ENCODE results near the gene HIVEP3.

HIVEP3 gene

DNA sequence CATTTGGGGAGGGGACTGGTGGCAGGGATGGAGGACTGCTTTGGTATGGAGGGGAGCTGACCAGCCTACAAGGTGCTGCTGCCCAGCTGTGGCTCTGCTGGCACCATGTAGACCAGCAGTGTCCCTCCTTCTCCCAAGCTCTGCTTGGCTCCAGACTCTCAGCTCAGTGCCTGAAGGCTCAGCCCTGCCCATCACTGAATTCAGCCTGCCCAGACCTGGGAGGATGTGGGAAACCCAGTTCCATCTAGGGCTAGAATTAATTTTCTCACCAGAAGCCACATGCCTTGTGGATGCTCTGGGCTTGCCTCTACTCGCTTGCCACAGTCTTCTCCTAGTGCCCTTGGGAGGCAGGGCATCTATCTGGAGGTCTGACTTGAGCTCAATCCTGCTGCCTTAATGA lies 239.2 kb downstream of the HIVEP3 start:
- ChIA-PET CTCF (interaction anchor here (1.7 kb wide), 1 partner anchor 29 kb away, joined by 11 read pairs; no protein-coding TSS in a partner anchor), POLR2A (no interaction called here)
- H3K27me3 ChIP-seq (replicated peaks in 2 of 5; ENCODE audit: control insufficient read depth in 4 of 5, insufficient read depth in 5 of 5, low read length in 4 of 5) = no peaks in the 10 kb centered on the region
- DNase-seq = no peak
- no peak overlapping the region for H3K27ac ChIP-seq (ENCODE audit: insufficient read depth in 1 of 2, low read depth in 1 of 2, low read length in 2 of 2, poor library complexity in 1 of 2, severe bottlenecking in 2 of 2)
- no peak overlapping the region for H3K4me3 ChIP-seq (ENCODE audit: control insufficient read depth in 1 of 7, extremely low read depth in 1 of 7, insufficient read depth in 4 of 7, low read depth in 2 of 7, low read length in 6 of 7)
- peaks cover 10 to 25% (median 20%) of the 10 kb centered on the region in 4 experiments for H3K4me1 ChIP-seq (ENCODE audit: control extremely low read depth in 1 of 4, control insufficient read depth in 4 of 4, insufficient read depth in 4 of 4, low read length in 3 of 4)
- no peaks in the 10 kb centered on the region for H3K9me3 ChIP-seq (ENCODE audit: control extremely low read depth in 1 of 5, control insufficient read depth in 4 of 5, insufficient read depth in 2 of 5, low read depth in 1 of 5, low read length in 4 of 5)
- WGBS (ENCODE audit: insufficient coverage) = 100% methylated on average over 1 of the region's 1 CpG
- H3K36me3 ChIP-seq (ENCODE audit: control insufficient read depth in 4 of 4, insufficient read depth in 4 of 4, low read length in 3 of 4) = no peaks in the 10 kb centered on the region

DNA sequence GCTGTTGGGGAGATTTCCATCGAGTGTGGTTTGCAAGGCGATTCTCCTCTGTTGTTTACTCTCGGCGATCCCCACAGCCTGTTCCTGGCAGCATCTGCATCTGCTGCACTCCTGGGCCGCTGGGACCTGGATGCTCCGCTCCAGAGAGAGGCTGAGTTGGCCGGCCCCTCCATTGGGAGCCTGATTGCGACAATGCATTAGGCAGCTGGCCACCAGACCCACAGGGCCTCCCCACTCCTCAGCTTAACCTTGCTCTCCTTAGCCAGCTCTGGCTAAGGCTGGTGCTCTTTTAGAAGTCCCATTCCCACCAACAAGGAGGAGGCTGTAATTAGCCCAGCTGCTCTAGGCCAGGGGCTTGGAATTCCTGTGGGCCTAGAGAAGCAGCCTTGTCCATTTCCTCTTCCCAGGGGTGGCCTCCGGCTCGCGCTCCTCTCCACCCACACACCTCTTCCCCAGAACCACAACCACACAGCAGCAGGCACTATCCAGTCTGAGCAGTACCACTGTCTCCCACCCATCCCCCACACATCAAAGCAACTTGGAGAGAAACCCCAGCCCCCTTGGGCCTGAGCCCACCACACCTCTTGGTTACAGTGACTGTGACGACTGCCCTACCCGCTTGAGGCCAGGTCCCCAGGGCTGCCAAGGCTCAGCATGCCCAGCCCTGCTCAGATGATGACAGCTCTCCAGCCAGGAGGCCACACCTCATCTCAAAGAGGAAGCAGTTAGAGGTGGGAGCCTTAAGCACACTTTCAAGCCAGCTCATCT lies 240.4 kb downstream of the HIVEP3 start:
- Histone ChIP-seq H3K9me3 (ENCODE audit: control extremely low read depth in 1 of 5, control insufficient read depth in 4 of 5, insufficient read depth in 2 of 5, low read depth in 1 of 5, low read length in 4 of 5) (no peaks in the 10 kb centered on the region), H3K27ac (ENCODE audit: insufficient read depth in 1 of 2, low read depth in 1 of 2, low read length in 2 of 2, poor library complexity in 1 of 2, severe bottlenecking in 2 of 2) (no peak overlapping the region), H3K36me3 (ENCODE audit: control insufficient read depth in 4 of 4, insufficient read depth in 4 of 4, low read length in 3 of 4) (no peaks in the 10 kb centered on the region), H3K4me1 (ENCODE audit: control extremely low read depth in 1 of 4, control insufficient read depth in 4 of 4, insufficient read depth in 4 of 4, low read length in 3 of 4) (peaks cover 9 to 24% (median 18%) of the 10 kb centered on the region in 4 experiments), H3K4me3 (ENCODE audit: control insufficient read depth in 1 of 7, extremely low read depth in 1 of 7, insufficient read depth in 4 of 7, low read depth in 2 of 7, low read length in 6 of 7) (no peak overlapping the region), H3K27me3 (replicated peaks in 2 of 5; ENCODE audit: control insufficient read depth in 4 of 5, insufficient read depth in 5 of 5, low read length in 4 of 5) (no peaks in the 10 kb centered on the region)
- 88% methylated on average over 13 of the region's 13 CpGs for WGBS (ENCODE audit: insufficient coverage)
- ChIA-PET POLR2A (no interaction called here), CTCF (interaction anchor here (1.5 kb wide), 1 partner anchor 26 kb away, joined by 4 read pairs; no protein-coding TSS in a partner anchor)
- DNase-seq = peak in 2 of 3 donors; percentile 34 to 42

GRCh38 chr1:41677620-41678019 lies 241.1 kb downstream of the HIVEP3 start:
- Histone ChIP-seq H3K36me3 (ENCODE audit: control insufficient read depth in 4 of 4, insufficient read depth in 4 of 4, low read length in 3 of 4) (no peaks in the 10 kb centered on the region), H3K27ac (ENCODE audit: insufficient read depth in 1 of 2, low read depth in 1 of 2, low read length in 2 of 2, poor library complexity in 1 of 2, severe bottlenecking in 2 of 2) (no peak overlapping the region), H3K27me3 (replicated peaks in 2 of 5; ENCODE audit: control insufficient read depth in 4 of 5, insufficient read depth in 5 of 5, low read length in 4 of 5) (no peaks in the 10 kb centered on the region), H3K4me3 (ENCODE audit: control insufficient read depth in 1 of 7, extremely low read depth in 1 of 7, insufficient read depth in 4 of 7, low read depth in 2 of 7, low read length in 6 of 7) (no peak overlapping the region), H3K4me1 (ENCODE audit: control extremely low read depth in 1 of 4, control insufficient read depth in 4 of 4, insufficient read depth in 4 of 4, low read length in 3 of 4) (peaks cover 11 to 24% (median 19%) of the 10 kb centered on the region in 4 experiments), H3K9me3 (ENCODE audit: control extremely low read depth in 1 of 5, control insufficient read depth in 4 of 5, insufficient read depth in 2 of 5, low read depth in 1 of 5, low read length in 4 of 5) (no peaks in the 10 kb centered on the region)
- CTCF ChIA-PET = interaction anchor here (1.5 kb wide), 1 partner anchor 27 kb away, joined by 4 read pairs; no protein-coding TSS in a partner anchor
- 100% methylated on average over 2 of the region's 7 CpGs for WGBS (ENCODE audit: insufficient coverage)
- no peak for DNase-seq
- POLR2A ChIA-PET = no interaction called here

GRCh38 chr1:41675401-41675800 lies 243.3 kb downstream of the HIVEP3 start:
- WGBS (ENCODE audit: insufficient coverage) = 89% methylated on average over 1 of the region's 1 CpG
- Histone ChIP-seq H3K4me1 (ENCODE audit: control extremely low read depth in 1 of 4, control insufficient read depth in 4 of 4, insufficient read depth in 4 of 4, low read length in 3 of 4) (peaks cover 14 to 31% (median 27%) of the 10 kb centered on the region in 4 experiments), H3K9me3 (ENCODE audit: control extremely low read depth in 1 of 5, control insufficient read depth in 4 of 5, insufficient read depth in 2 of 5, low read depth in 1 of 5, low read length in 4 of 5) (no peaks in the 10 kb centered on the region), H3K27me3 (replicated peaks in 2 of 5; ENCODE audit: control insufficient read depth in 4 of 5, insufficient read depth in 5 of 5, low read length in 4 of 5) (no peaks in the 10 kb centered on the region), H3K36me3 (ENCODE audit: control insufficient read depth in 4 of 4, insufficient read depth in 4 of 4, low read length in 3 of 4) (no peaks in the 10 kb centered on the region), H3K4me3 (ENCODE audit: control insufficient read depth in 1 of 7, extremely low read depth in 1 of 7, insufficient read depth in 4 of 7, low read depth in 2 of 7, low read length in 6 of 7) (no peak overlapping the region), H3K27ac (ENCODE audit: insufficient read depth in 1 of 2, low read depth in 1 of 2, low read length in 2 of 2, poor library complexity in 1 of 2, severe bottlenecking in 2 of 2) (no peak overlapping the region)
- ChIA-PET CTCF (no interaction called here), POLR2A (no interaction called here)
- DNase-seq = no peak

GRCh38 chr1:41674522-41674921 lies 244.2 kb downstream of the HIVEP3 start:
- no peak for DNase-seq
- H3K4me1 ChIP-seq (ENCODE audit: control extremely low read depth in 1 of 4, control insufficient read depth in 4 of 4, insufficient read depth in 4 of 4, low read length in 3 of 4) = peaks cover 14 to 31% (median 27%) of the 10 kb centered on the region in 4 experiments
- no peaks in the 10 kb centered on the region for H3K36me3 ChIP-seq (ENCODE audit: control insufficient read depth in 4 of 4, insufficient read depth in 4 of 4, low read length in 3 of 4)
- no peaks in the 10 kb centered on the region for H3K27me3 ChIP-seq (replicated peaks in 2 of 5; ENCODE audit: control insufficient read depth in 4 of 5, insufficient read depth in 5 of 5, low read length in 4 of 5)
- CTCF ChIA-PET = interaction anchor here (1.3 kb wide), 1 partner anchor 9 kb away, joined by 5 read pairs; no protein-coding TSS in a partner anchor
- WGBS (ENCODE audit: insufficient coverage) = 96% methylated on average over 10 of the region's 10 CpGs
- POLR2A ChIA-PET = no interaction called here
- no peak overlapping the region for H3K4me3 ChIP-seq (ENCODE audit: control insufficient read depth in 1 of 7, extremely low read depth in 1 of 7, insufficient read depth in 4 of 7, low read depth in 2 of 7, low read length in 6 of 7)
- no peak overlapping the region for H3K27ac ChIP-seq (ENCODE audit: insufficient read depth in 1 of 2, low read depth in 1 of 2, low read length in 2 of 2, poor library complexity in 1 of 2, severe bottlenecking in 2 of 2)
- H3K9me3 ChIP-seq (ENCODE audit: control extremely low read depth in 1 of 5, control insufficient read depth in 4 of 5, insufficient read depth in 2 of 5, low read depth in 1 of 5, low read length in 4 of 5) = no peaks in the 10 kb centered on the region

DNA sequence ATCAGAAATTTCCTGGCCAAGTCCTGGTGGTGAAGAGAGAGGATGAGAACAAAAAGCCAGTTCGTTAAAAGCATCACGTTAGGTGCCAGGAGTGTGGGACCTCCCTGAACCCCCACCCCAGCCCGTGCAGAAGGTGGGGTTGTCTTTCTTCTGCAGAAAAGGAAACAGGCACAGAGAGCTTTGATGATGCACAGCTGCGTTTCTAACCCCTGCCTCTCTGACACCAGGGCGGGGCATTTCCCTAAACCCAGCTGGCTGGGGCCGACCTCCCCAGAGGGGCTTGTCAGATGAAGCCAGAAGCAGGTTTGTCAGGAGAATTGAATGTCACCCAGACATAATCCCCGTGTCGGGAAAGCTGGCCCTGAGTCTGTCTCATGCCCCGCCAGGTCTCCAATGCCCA lies 244.9 kb downstream of the HIVEP3 start:
- ChIA-PET POLR2A (interaction anchor here (0.6 kb wide), 1 partner anchor 52 kb away, joined by 3 read pairs; no protein-coding TSS in a partner anchor), CTCF (interaction anchor here (1.1 to 1.3 kb wide), 3 partner anchors 8 to 94 kb away, joined by 3 to 5 read pairs (median 3); no protein-coding TSS in a partner anchor)
- no peaks in the 10 kb centered on the region for H3K9me3 ChIP-seq (ENCODE audit: control extremely low read depth in 1 of 5, control insufficient read depth in 4 of 5, insufficient read depth in 2 of 5, low read depth in 1 of 5, low read length in 4 of 5)
- H3K36me3 ChIP-seq (ENCODE audit: control insufficient read depth in 4 of 4, insufficient read depth in 4 of 4, low read length in 3 of 4) = no peaks in the 10 kb centered on the region
- H3K27me3 ChIP-seq (replicated peaks in 2 of 5; ENCODE audit: control insufficient read depth in 4 of 5, insufficient read depth in 5 of 5, low read length in 4 of 5) = no peaks in the 10 kb centered on the region
- peak in 2 of 3 donors; percentile 29 to 37 for DNase-seq
- peak overlapping the region in 2 of 7 experiments; percentile 7 to 27 for H3K4me3 ChIP-seq (ENCODE audit: control insufficient read depth in 1 of 7, extremely low read depth in 1 of 7, insufficient read depth in 4 of 7, low read depth in 2 of 7, low read length in 6 of 7)
- H3K27ac ChIP-seq (ENCODE audit: insufficient read depth in 1 of 2, low read depth in 1 of 2, low read length in 2 of 2, poor library complexity in 1 of 2, severe bottlenecking in 2 of 2) = no peak overlapping the region
- 19% methylated on average over 7 of the region's 9 CpGs for WGBS (ENCODE audit: insufficient coverage)
- peaks cover 14 to 31% (median 27%) of the 10 kb centered on the region in 4 experiments for H3K4me1 ChIP-seq (ENCODE audit: control extremely low read depth in 1 of 4, control insufficient read depth in 4 of 4, insufficient read depth in 4 of 4, low read length in 3 of 4)

GRCh38 chr1:41673378-41673777 lies 245.3 kb downstream of the HIVEP3 start:
- ChIA-PET POLR2A (interaction anchor here (0.6 kb wide), 1 partner anchor 52 kb away, joined by 3 read pairs; no protein-coding TSS in a partner anchor), CTCF (interaction anchor here (1.1 to 1.9 kb wide), 4 partner anchors 8 to 94 kb away, joined by 3 to 5 read pairs (median 4); no protein-coding TSS in a partner anchor)
- Histone ChIP-seq H3K4me1 (ENCODE audit: control extremely low read depth in 1 of 4, control insufficient read depth in 4 of 4, insufficient read depth in 4 of 4, low read length in 3 of 4) (peaks cover 14 to 28% (median 26%) of the 10 kb centered on the region in 4 experiments), H3K27me3 (replicated peaks in 2 of 5; ENCODE audit: control insufficient read depth in 4 of 5, insufficient read depth in 5 of 5, low read length in 4 of 5) (no peaks in the 10 kb centered on the region), H3K36me3 (ENCODE audit: control insufficient read depth in 4 of 4, insufficient read depth in 4 of 4, low read length in 3 of 4) (no peaks in the 10 kb centered on the region), H3K9me3 (ENCODE audit: control extremely low read depth in 1 of 5, control insufficient read depth in 4 of 5, insufficient read depth in 2 of 5, low read depth in 1 of 5, low read length in 4 of 5) (no peaks in the 10 kb centered on the region), H3K4me3 (ENCODE audit: control insufficient read depth in 1 of 7, extremely low read depth in 1 of 7, insufficient read depth in 4 of 7, low read depth in 2 of 7, low read length in 6 of 7) (peak overlapping the region in 3 of 7 experiments; percentile 31 to 46 (median 37)), H3K27ac (ENCODE audit: insufficient read depth in 1 of 2, low read depth in 1 of 2, low read length in 2 of 2, poor library complexity in 1 of 2, severe bottlenecking in 2 of 2) (no peak overlapping the region)
- WGBS (ENCODE audit: insufficient coverage) = 0% methylated on average over 4 of the region's 4 CpGs
- peak; percentile 26 to 81 (median 74) for DNase-seq

All from common myeloid progenitor, CD34-positive (primary cell).